ENCODE data around the gene SORBS1. TPM values are rescaled to one million over a fixed set of nuclear protein-coding genes. Genes with fewer than 3 reads are reported as not detected.
A peak's percentile ranks its signal among the peaks of the same experiment; 100 is the strongest.

The SORBS1 gene
- total RNA-seq, 2 donors from 2014 or later, result 16.7 to 17.9 TPM

GRCh38 chr10:95281206-95281605 lies 280.0 kb downstream of the SORBS1 start:
- H3K9ac ChIP-seq (ENCODE audit: extremely low read depth, low read length, poor library complexity, severe bottlenecking), result no peak overlapping the region
- H3K36me3 ChIP-seq (ENCODE audit: control insufficient read depth, insufficient read depth, low read length), result peaks cover 67% of the 10 kb centered on the region
- Mint-ChIP-seq H3K9me3 (no peaks in the 10 kb centered on the region), H3K36me3 (ENCODE audit: low read depth) (peaks cover 3% of the 10 kb centered on the region), H3K27ac (no peak overlapping the region), H3K4me3 (no peak overlapping the region), H3K4me1 (peaks cover 43% of the 10 kb centered on the region), H3K27me3 (ENCODE audit: insufficient read depth) (no peaks in the 10 kb centered on the region)
- H3K27ac ChIP-seq (ENCODE audit: low read depth, low read length), result no peak overlapping the region
- no peaks in the 10 kb centered on the region for H3K27me3 ChIP-seq (ENCODE audit: control insufficient read depth, insufficient read depth, low read length, poor library complexity, severe bottlenecking)
- H3K4me3 ChIP-seq (ENCODE audit: low read length), result no peak overlapping the region
- no peaks in the 10 kb centered on the region for H3K9me3 ChIP-seq (ENCODE audit: control insufficient read depth, low read length)
- H3K4me1 ChIP-seq (ENCODE audit: control insufficient read depth, insufficient read depth, low read length), result peaks cover 18% of the 10 kb centered on the region
- DNase-seq, result no peak
- no peak for TF ChIP-seq CTCF (conservative IDR thresholded peaks at IDR 0.05)
- 81 to 94% methylated on average over 2 of the region's 2 CpGs for WGBS, 2 experiments (ENCODE audit: insufficient coverage in 1 of 2, insufficient read length in 1 of 2)

GRCh38 chr10:95280637-95281036 lies 280.5 kb downstream of the SORBS1 start:
- WGBS, 2 experiments (ENCODE audit: insufficient coverage in 1 of 2, insufficient read length in 1 of 2), result 85% methylated on average over 2 of the region's 2 CpGs; no CpG with 5 or more reads in 1 of the 2 experiments
- Mint-ChIP-seq H3K4me1 (peaks cover 44% of the 10 kb centered on the region), H3K9me3 (no peaks in the 10 kb centered on the region), H3K4me3 (no peak overlapping the region), H3K27ac (peak overlapping the region; percentile 69), H3K36me3 (ENCODE audit: low read depth) (peaks cover 3% of the 10 kb centered on the region), H3K27me3 (ENCODE audit: insufficient read depth) (no peaks in the 10 kb centered on the region)
- no peak overlapping the region for H3K9ac ChIP-seq (ENCODE audit: extremely low read depth, low read length, poor library complexity, severe bottlenecking)
- peaks cover 18% of the 10 kb centered on the region for H3K4me1 ChIP-seq (ENCODE audit: control insufficient read depth, insufficient read depth, low read length)
- no peaks in the 10 kb centered on the region for H3K27me3 ChIP-seq (ENCODE audit: control insufficient read depth, insufficient read depth, low read length, poor library complexity, severe bottlenecking)
- peaks cover under 1% of the 10 kb centered on the region for H3K9me3 ChIP-seq (ENCODE audit: control insufficient read depth, low read length)
- no peak overlapping the region for H3K27ac ChIP-seq (ENCODE audit: low read depth, low read length)
- no peak for DNase-seq
- H3K36me3 ChIP-seq (ENCODE audit: control insufficient read depth, insufficient read depth, low read length), result peaks cover 71% of the 10 kb centered on the region
- TF ChIP-seq CTCF (conservative IDR thresholded peaks at IDR 0.05), result no peak
- no peak overlapping the region for H3K4me3 ChIP-seq (ENCODE audit: low read length)

GRCh38 chr10:95279042-95279820 lies 281.9 kb downstream of the SORBS1 start:
- Histone ChIP-seq H3K27me3 (ENCODE audit: control insufficient read depth, insufficient read depth, low read length, poor library complexity, severe bottlenecking) (no peaks in the 10 kb centered on the region), H3K9ac (ENCODE audit: extremely low read depth, low read length, poor library complexity, severe bottlenecking) (no peak overlapping the region), H3K9me3 (ENCODE audit: control insufficient read depth, low read length) (peaks cover 7% of the 10 kb centered on the region), H3K36me3 (ENCODE audit: control insufficient read depth, insufficient read depth, low read length) (peaks cover 69% of the 10 kb centered on the region), H3K27ac (ENCODE audit: low read depth, low read length) (no peak overlapping the region), H3K4me3 (ENCODE audit: low read length) (no peak overlapping the region), H3K4me1 (ENCODE audit: control insufficient read depth, insufficient read depth, low read length) (peaks cover 18% of the 10 kb centered on the region)
- Mint-ChIP-seq H3K27ac (peak overlapping the region; percentile 53), H3K4me3 (no peak overlapping the region), H3K4me1 (peaks cover 50% of the 10 kb centered on the region), H3K27me3 (ENCODE audit: insufficient read depth) (no peaks in the 10 kb centered on the region), H3K36me3 (ENCODE audit: low read depth) (peaks cover 11% of the 10 kb centered on the region), H3K9me3 (peaks cover 4% of the 10 kb centered on the region)
- no peak for DNase-seq
- no peak for TF ChIP-seq CTCF (conservative IDR thresholded peaks at IDR 0.05)
- 89 to 96% methylated on average over 4 of the region's 4 CpGs for WGBS, 2 experiments (ENCODE audit: insufficient coverage in 1 of 2, insufficient read length in 1 of 2)

Measured in endodermal cell (in vitro differentiated cells).